VCaP (cell line): ENCODE data around the gene PCDHA1.

Source experiments
- H3K27ac ChIP-seq: fragments of 450-650 bp; 2 replicates; pipeline ENCODE4 v1.5.1; 2017
- TF ChIP-seq, protein P1 (sequence below): fragments of 450-650 bp; conservative IDR thresholded peaks from 2 replicates; pipeline ENCODE4 v1.5.1; 2017; ENCODE audit warnings: mild to moderate bottlenecking, moderate library complexity

Gene PCDHA1

DNA sequence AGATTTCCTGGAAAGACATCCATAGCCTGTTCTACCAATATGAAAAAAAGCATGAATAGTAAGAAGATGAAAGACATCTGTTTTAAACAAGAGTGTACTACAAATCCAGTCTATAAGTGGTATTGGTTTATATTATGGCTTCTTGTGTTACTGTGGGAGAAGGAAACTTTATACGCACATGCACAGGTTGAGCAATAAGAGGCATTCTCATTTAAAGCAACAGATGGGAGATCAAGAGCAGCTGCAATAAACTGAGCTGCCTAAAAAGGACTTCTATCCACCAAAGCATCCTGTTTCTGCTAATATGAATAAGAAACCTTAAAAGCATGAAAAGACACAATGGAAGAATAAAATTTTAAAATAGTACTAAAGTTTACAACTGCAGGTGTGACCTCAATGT is 256.6 kb downstream of the PCDHA1 start:
- TF ChIP-seq, protein P1, sequence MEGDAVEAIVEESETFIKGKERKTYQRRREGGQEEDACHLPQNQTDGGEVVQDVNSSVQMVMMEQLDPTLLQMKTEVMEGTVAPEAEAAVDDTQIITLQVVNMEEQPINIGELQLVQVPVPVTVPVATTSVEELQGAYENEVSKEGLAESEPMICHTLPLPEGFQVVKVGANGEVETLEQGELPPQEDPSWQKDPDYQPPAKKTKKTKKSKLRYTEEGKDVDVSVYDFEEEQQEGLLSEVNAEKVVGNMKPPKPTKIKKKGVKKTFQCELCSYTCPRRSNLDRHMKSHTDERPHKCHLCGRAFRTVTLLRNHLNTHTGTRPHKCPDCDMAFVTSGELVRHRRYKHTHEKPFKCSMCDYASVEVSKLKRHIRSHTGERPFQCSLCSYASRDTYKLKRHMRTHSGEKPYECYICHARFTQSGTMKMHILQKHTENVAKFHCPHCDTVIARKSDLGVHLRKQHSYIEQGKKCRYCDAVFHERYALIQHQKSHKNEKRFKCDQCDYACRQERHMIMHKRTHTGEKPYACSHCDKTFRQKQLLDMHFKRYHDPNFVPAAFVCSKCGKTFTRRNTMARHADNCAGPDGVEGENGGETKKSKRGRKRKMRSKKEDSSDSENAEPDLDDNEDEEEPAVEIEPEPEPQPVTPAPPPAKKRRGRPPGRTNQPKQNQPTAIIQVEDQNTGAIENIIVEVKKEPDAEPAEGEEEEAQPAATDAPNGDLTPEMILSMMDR: no peak

DNA sequence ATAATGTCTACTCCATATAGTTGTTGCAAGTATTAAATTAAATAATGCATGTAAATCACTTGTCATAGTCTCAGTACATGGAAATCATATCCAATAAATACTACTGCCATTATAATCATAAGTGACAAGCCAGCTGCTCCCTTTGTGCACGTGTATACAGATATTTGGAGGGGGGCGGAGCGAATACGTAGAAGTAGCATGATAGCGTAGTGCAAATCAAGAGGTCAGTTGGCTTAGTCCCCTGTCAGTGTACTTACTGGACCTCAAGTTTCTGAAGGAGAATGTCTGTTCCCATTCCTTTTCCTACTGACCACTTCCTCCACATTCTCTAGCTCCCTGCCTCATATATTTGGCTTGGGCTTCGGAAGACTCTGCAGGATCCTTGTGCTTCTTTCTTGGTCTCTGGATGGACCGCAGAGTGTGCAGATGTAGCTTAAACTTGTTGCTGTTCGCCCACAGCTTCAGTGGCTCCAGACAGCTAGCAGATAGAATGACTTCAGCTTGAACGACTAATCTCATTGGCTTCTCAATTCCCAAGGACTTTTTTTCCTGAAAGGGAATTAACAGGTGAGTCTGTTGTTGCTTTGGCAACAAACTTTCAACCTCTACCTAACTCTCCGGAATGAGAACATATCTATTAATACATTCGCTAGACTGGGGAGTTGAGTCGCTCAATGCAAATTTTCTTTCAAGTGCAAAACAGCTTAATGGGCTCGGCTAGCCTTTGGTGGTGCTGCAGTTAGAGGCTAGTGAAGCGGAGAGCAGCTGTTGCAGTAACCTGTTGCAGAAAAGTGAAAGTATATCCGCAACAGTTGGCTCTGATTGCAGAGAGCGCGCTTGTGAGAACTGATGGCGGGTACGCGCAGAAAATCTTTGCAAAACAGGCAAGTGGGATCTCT is 264.9 kb downstream of the PCDHA1 start, which contains the start of gene PCDHB1:
Gene PCDHB1, plus strand, starts transcription at position 753 of the 899 bp plus-strand sequence. Its CDS starts 97 bp downstream, at position 850.
- no peak within 1 kb of the TSS for H3K27ac ChIP-seq

More for the DNA sequence above, 256.6 kb downstream of the PCDHA1 start:
- H3K27ac ChIP-seq: no peak overlapping the region

DNA sequence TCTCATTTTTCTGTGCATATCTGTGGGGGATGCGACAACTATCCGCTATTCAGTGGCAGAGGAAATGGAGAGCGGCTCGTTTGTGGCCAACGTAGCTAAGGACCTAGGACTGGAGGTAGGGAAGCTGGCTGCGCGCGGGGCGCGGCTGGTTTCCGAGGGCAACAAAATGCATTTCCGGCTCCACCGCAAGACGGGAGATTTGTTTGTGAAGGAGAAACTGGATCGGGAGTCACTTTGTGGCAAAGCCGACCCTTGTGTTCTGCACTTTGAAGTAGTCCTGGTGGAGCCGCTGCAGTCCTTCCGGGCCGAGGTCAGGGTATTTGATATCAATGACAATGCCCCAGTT is 265.6 kb downstream of the PCDHA1 start:
- TF ChIP-seq, protein P1: no peak
- H3K27ac ChIP-seq: no peak overlapping the region

More for the DNA sequence above, 264.9 kb downstream of the PCDHA1 start, which contains the start of gene PCDHB1:
- TF ChIP-seq, protein P1: no peak
